GM19372 (cell line): ENCODE data around the gene CCNDBP1.
A peak's percentile ranks its signal among the peaks of the same experiment; 100 is the strongest.
"Not testable (repeated sequence)": the region's sequence is repeated elsewhere in the genome, so short reads cannot be mapped to it uniquely, and the experiment has no call there.

Source experiments
- ATAC-seq: cut with Tn5 transposase; IDR thresholded peaks from one replicate; pipeline ENCODE4 v1.9.1; 2021; ENCODE audit warnings: mild to moderate bottlenecking, low read depth, moderate library complexity; ENCODE audit not compliant: unreplicated experiment

CCNDBP1 gene

GRCh38 chr15:43185157-43186002, at the start of gene CCNDBP1:
TSS of gene CCNDBP1 (plus strand) at chr15:43185403. CDS start at chr15:43185499, 96 bp downstream.
- peak; percentile 96 for ATAC-seq

- ATAC-seq: no peak
Observed at GRCh38 chr15:43143203-43143941, 41.8 kb upstream of the CCNDBP1 start.

GRCh38 chr15:43144512-43144911, 40.7 kb upstream of the CCNDBP1 start:
- ATAC-seq: no peak

GRCh38 chr15:43146184-43146583, 39.0 kb upstream of the CCNDBP1 start:
- no peak for ATAC-seq

GRCh38 chr15:43150191-43150929, 34.8 kb upstream of the CCNDBP1 start:
- no peak for ATAC-seq

- no peak for ATAC-seq
Observed at GRCh38 chr15:43151688-43152087, 33.5 kb upstream of the CCNDBP1 start.

GRCh38 chr15:43153269-43153668, 31.9 kb upstream of the CCNDBP1 start:
- ATAC-seq: no peak

GRCh38 chr15:43165801-43166325, 19.3 kb upstream of the CCNDBP1 start:
- no peak for ATAC-seq

- not testable (repeated sequence) for ATAC-seq
Observed at GRCh38 chr15:43167261-43167660, 17.9 kb upstream of the CCNDBP1 start.

GRCh38 chr15:43168192-43169107, 16.8 kb upstream of the CCNDBP1 start:
- ATAC-seq: no peak

GRCh38 chr15:43169888-43170287, 15.3 kb upstream of the CCNDBP1 start:
- ATAC-seq: no peak

GRCh38 chr15:43175656-43176309, 9.4 kb upstream of the CCNDBP1 start:
- ATAC-seq: not testable (repeated sequence)

GRCh38 chr15:43177147-43177546, 8.1 kb upstream of the CCNDBP1 start:
- not testable (repeated sequence) for ATAC-seq

GRCh38 chr15:43183270-43183669, 1.9 kb upstream of the CCNDBP1 start:
- ATAC-seq: no peak

- ATAC-seq: no peak
Observed at GRCh38 chr15:43184407-43185124, 637 bp upstream of the CCNDBP1 start.

GRCh38 chr15:43186003-43186353, 775 bp downstream of the CCNDBP1 start:
- no peak for ATAC-seq

GRCh38 chr15:43187544-43188155, 2.4 kb downstream of the CCNDBP1 start:
- no peak for ATAC-seq

- ATAC-seq: no peak
Observed at GRCh38 chr15:43189296-43189695, 4.1 kb downstream of the CCNDBP1 start.
